ENCODE results near the gene IQCK.

IQCK gene

GRCh38 chr16:19717314-19717713, 757 bp upstream of the IQCK start:
- no peak for DNase-seq (ENCODE audit: low read depth in 1 of 2, low spot score in 1 of 2)

- DNase-seq (ENCODE audit: low read depth in 1 of 2, low spot score in 1 of 2): no peak
Measured at GRCh38 chr16:19718624-19718965, 524 bp downstream of the IQCK start.

GRCh38 chr16:19722269-19722952, 4.3 kb downstream of the IQCK start:
- no peak for DNase-seq (ENCODE audit: low read depth in 1 of 2, low spot score in 1 of 2)

GRCh38 chr16:19722981-19723380, 4.9 kb downstream of the IQCK start:
- DNase-seq (ENCODE audit: low read depth in 1 of 2, low spot score in 1 of 2): no peak

GRCh38 chr16:19728636-19728965, 10.5 kb downstream of the IQCK start:
- DNase-seq (ENCODE audit: low read depth in 1 of 2, low spot score in 1 of 2): no peak

GRCh38 chr16:19733551-19733950, 15.5 kb downstream of the IQCK start:
- no peak for DNase-seq (ENCODE audit: low read depth in 1 of 2, low spot score in 1 of 2)

- DNase-seq (ENCODE audit: low read depth in 1 of 2, low spot score in 1 of 2): no peak
Measured at GRCh38 chr16:19735074-19735867, 17.2 kb downstream of the IQCK start.

- no peak for DNase-seq (ENCODE audit: low read depth in 1 of 2, low spot score in 1 of 2)
Measured at GRCh38 chr16:19737306-19738038, 19.4 kb downstream of the IQCK start.

- DNase-seq (ENCODE audit: low read depth in 1 of 2, low spot score in 1 of 2): no peak
Measured at GRCh38 chr16:19741354-19741753, 23.3 kb downstream of the IQCK start.

GRCh38 chr16:19743816-19744159, 25.7 kb downstream of the IQCK start:
- no peak for DNase-seq (ENCODE audit: low read depth in 1 of 2, low spot score in 1 of 2)

- no peak for DNase-seq (ENCODE audit: low read depth in 1 of 2, low spot score in 1 of 2)
Measured at GRCh38 chr16:19744670-19745069, 26.6 kb downstream of the IQCK start.

GRCh38 chr16:19745286-19746010, 27.4 kb downstream of the IQCK start:
- no peak for DNase-seq (ENCODE audit: low read depth in 1 of 2, low spot score in 1 of 2)

GRCh38 chr16:19746561-19746960, 28.5 kb downstream of the IQCK start:
- no peak for DNase-seq (ENCODE audit: low read depth in 1 of 2, low spot score in 1 of 2)

GRCh38 chr16:19748389-19749168, 30.5 kb downstream of the IQCK start:
- no peak for DNase-seq (ENCODE audit: low read depth in 1 of 2, low spot score in 1 of 2)

- DNase-seq (ENCODE audit: low read depth in 1 of 2, low spot score in 1 of 2): no peak
Measured at GRCh38 chr16:19749571-19750080, 31.6 kb downstream of the IQCK start.

GRCh38 chr16:19751478-19752385, 33.7 kb downstream of the IQCK start:
- DNase-seq (ENCODE audit: low read depth in 1 of 2, low spot score in 1 of 2): no peak

GRCh38 chr16:19753815-19754643, 36.0 kb downstream of the IQCK start:
- no peak for DNase-seq (ENCODE audit: low read depth in 1 of 2, low spot score in 1 of 2)

GRCh38 chr16:19754644-19755036, 36.6 kb downstream of the IQCK start:
- no peak for DNase-seq (ENCODE audit: low read depth in 1 of 2, low spot score in 1 of 2)

- no peak for DNase-seq (ENCODE audit: low read depth in 1 of 2, low spot score in 1 of 2)
Measured at GRCh38 chr16:19755268-19755667, 37.2 kb downstream of the IQCK start.

Data from activated CD4-positive, alpha-beta T cell treated with anti-CD3 and anti-CD28 coated beads, Interleukin-2, amount 50 U/mL, for 24 hours (primary cell).